GM23248 (cell line): Measurements from ENCODE around the gene TMEM236. TPM values are rescaled to one million over a fixed set of nuclear protein-coding genes. Genes with fewer than 3 reads are reported as not detected.

Experiments
- DNase-seq: peaks from one replicate; pipeline ENCODE4 v3.0.0-alpha.2; 2015
- H2AFZ ChIP-seq: fragments of 200-600 bp; sonication (generic); 2 replicates; pipeline ENCODE4 v1.6.1; 2016; ENCODE audit warnings: antibody characterized with exemption
- H3F3A ChIP-seq: fragments of 200-600 bp; sonication (generic); 2 replicates; pipeline ENCODE4 v1.6.1; 2016; ENCODE audit warnings: mild to moderate bottlenecking, antibody characterized with exemption, mixed run types; ENCODE audit not compliant: insufficient read depth
- H3K27ac ChIP-seq: fragments of 200-600 bp; sonication (generic); 2 replicates; pipeline ENCODE4 v1.5.1; 2016; ENCODE audit warnings: mild to moderate bottlenecking
- H3K27me3 ChIP-seq: fragments of 200-600 bp; sonication (generic); replicated peaks from 2 replicates; pipeline ENCODE4 v1.6.1; 2016; ENCODE audit warnings: mild to moderate bottlenecking; ENCODE audit not compliant: insufficient read depth
- H3K36me3 ChIP-seq: fragments of 200-600 bp; sonication (generic); 2 replicates; pipeline ENCODE4 v1.6.1; 2016; ENCODE audit warnings: low read depth, mild to moderate bottlenecking
- H3K4me1 ChIP-seq: fragments of 200-600 bp; sonication (generic); 2 replicates; pipeline ENCODE4 v1.6.1; 2016; ENCODE audit warnings: mild to moderate bottlenecking; ENCODE audit not compliant: insufficient read depth
- H3K4me2 ChIP-seq: fragments of 200-600 bp; sonication (generic); one replicate; pipeline ENCODE4 v1.6.1; 2016; ENCODE audit warnings: mild to moderate bottlenecking; ENCODE audit not compliant: unreplicated experiment
- H3K4me3 ChIP-seq: fragments of 200-600 bp; sonication (generic); 2 replicates; pipeline ENCODE4 v1.5.1; 2016; ENCODE audit warnings: mild to moderate bottlenecking
- H3K79me2 ChIP-seq: fragments of 200-600 bp; sonication (generic); 2 replicates; pipeline ENCODE4 v1.6.1; 2016; ENCODE audit warnings: mild to moderate bottlenecking; ENCODE audit not compliant: insufficient read depth
- H3K9ac ChIP-seq: fragments of 200-600 bp; sonication (generic); 2 replicates; pipeline ENCODE4 v1.6.1; 2016; ENCODE audit warnings: mild to moderate bottlenecking
- H3K9me2 ChIP-seq: fragments of 200-600 bp; sonication (generic); 2 replicates; pipeline ENCODE4 v1.6.1; 2016; ENCODE audit warnings: mixed run types, mild to moderate bottlenecking, moderate library complexity; ENCODE audit not compliant: insufficient read depth
- H3K9me3 ChIP-seq: fragments of 200-600 bp; sonication (generic); one replicate; pipeline ENCODE4 v1.6.1; 2017; ENCODE audit warnings: low read depth
- H4K20me1 ChIP-seq: fragments of 200-600 bp; sonication (generic); 2 replicates; pipeline ENCODE4 v1.6.0; 2016; ENCODE audit not compliant: insufficient read depth
- EZH2 ChIP-seq: fragments of 200-600 bp; sonication (generic); IDR thresholded peaks from 2 replicates; pipeline ENCODE4 v1.6.1; 2018; ENCODE audit warnings: antibody characterized with exemption, mild to moderate bottlenecking; ENCODE audit not compliant: insufficient read depth, poor library complexity, severe bottlenecking
- EZH2phosphoT487 ChIP-seq: fragments of 200-600 bp; sonication (generic); IDR thresholded peaks from 2 replicates; pipeline ENCODE4 v1.6.1; 2018; ENCODE audit warnings: antibody characterized with exemption, moderate library complexity, mild to moderate bottlenecking, low read depth; ENCODE audit not compliant: insufficient read depth
- WGBS, 2 experiments: methylation state at CpG; one replicate each; pipeline ENCODE4 v1.1.6; 2015 to 2017; ENCODE audit warnings: low lambda C conversion rate in 2 of 2, low coverage in 1 of 2; ENCODE audit errors: missing lambda C conversion rate in 2 of 2; 5-methylcytosine and 5-hydroxymethylcytosine counted together
- in situ Hi-C: fragments of 300-500 bp; cut with MboI; formaldehyde crosslinking; loops from 2 replicates; pipeline ENCODE4 v1.15.0; 2020
- polyA plus RNA-seq: library from polyadenylated mRNA; unstranded; fragments of >200 nt; fragmentation: Nextera tagmentation; extraction: Ambion mirVana; gene quantifications from 2 replicates; pipeline ENCODE4 v1.2.1, GENCODE V29; 2016
- total RNA-seq: library from RNA; depleted of rRNA; stranded (reverse); fragments of >200 nt; shearing (Covaris generic); gene quantifications from 2 replicates; pipeline ENCODE4 v1.2.3, GENCODE V29; 2014

The TMEM236 gene
- total and polyA plus RNA-seq, 2 experiments from 2014 or later = 0.11 TPM; not detected in 1

GRCh38 chr10:17725703-17726102 is 26.3 kb upstream of the TMEM236 start:
- no peaks in the 10 kb centered on the region for H3K4me1 ChIP-seq
- no peaks in the 10 kb centered on the region for H4K20me1 ChIP-seq
- no peak overlapping the region for H3K27ac ChIP-seq
- H3K4me3 ChIP-seq = no peak overlapping the region
- no peak overlapping the region for H3K4me2 ChIP-seq
- H3K9ac ChIP-seq = no peak overlapping the region
- DNase-seq = no peak
- no peaks in the 10 kb centered on the region for H3K27me3 ChIP-seq
- H3K9me3 ChIP-seq = no peaks in the 10 kb centered on the region
- 85 to 91% methylated on average over 7 of the region's 7 CpGs for WGBS, 2 experiments
- in situ Hi-C loops = no loop called here
- no peaks in the 10 kb centered on the region; the same call in 1 of the 2 replicates for H3K36me3 ChIP-seq
- no peaks in the 10 kb centered on the region for H3F3A ChIP-seq
- TF ChIP-seq EZH2phosphoT487 (no peak), EZH2 (no peak)
- no peaks in the 10 kb centered on the region for H3K9me2 ChIP-seq
- H3K79me2 ChIP-seq = no peaks in the 10 kb centered on the region
- H2AFZ ChIP-seq = no peak overlapping the region

GRCh38 chr10:17729630-17730029 is 22.4 kb upstream of the TMEM236 start:
- Histone ChIP-seq H3K9ac (no peak overlapping the region), H4K20me1 (no peaks in the 10 kb centered on the region), H3F3A (no peaks in the 10 kb centered on the region), H3K9me2 (no peaks in the 10 kb centered on the region), H3K4me1 (no peaks in the 10 kb centered on the region), H3K79me2 (no peaks in the 10 kb centered on the region), H3K4me3 (no peak overlapping the region), H3K27ac (no peak overlapping the region), H3K27me3 (no peaks in the 10 kb centered on the region), H2AFZ (no peak overlapping the region), H3K4me2 (no peak overlapping the region), H3K36me3 (no peaks in the 10 kb centered on the region), H3K9me3 (no peaks in the 10 kb centered on the region)
- WGBS, 2 experiments = 55 to 62% methylated on average over 6 of the region's 6 CpGs
- in situ Hi-C loops = loop anchor here (10.0 kb wide), 1 partner anchor 125 kb away; no protein-coding TSS in a partner anchor
- no peak for TF ChIP-seq EZH2phosphoT487
- TF ChIP-seq EZH2 = no peak
- DNase-seq = peak; percentile 44

DNA sequence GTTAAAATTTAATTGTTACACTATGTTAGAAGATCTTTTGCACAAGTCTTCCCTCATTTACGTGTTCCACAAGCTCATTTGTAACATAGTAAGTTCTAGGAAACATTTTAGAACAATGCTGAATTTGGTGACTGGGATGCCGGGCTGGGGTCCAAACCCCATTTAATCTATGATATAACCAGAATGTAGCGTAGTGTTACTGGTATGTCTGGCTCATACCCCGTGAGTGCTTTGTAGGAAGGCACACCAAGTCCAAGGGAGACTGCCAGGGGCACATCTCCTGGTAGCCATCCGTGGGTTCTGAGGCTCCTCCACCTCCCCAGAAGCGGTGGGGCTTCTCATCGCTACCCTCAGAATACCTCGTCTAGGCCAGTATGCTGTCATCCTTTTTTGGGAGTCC is 21.3 kb upstream of the TMEM236 start:
- Histone ChIP-seq H2AFZ (no peak overlapping the region), H3K27me3 (no peaks in the 10 kb centered on the region), H3K9me3 (no peaks in the 10 kb centered on the region), H3K9me2 (no peaks in the 10 kb centered on the region), H3F3A (no peaks in the 10 kb centered on the region), H3K27ac (no peak overlapping the region), H3K4me3 (no peak overlapping the region), H3K9ac (no peak overlapping the region), H3K4me2 (no peak overlapping the region), H3K79me2 (no peaks in the 10 kb centered on the region), H4K20me1 (no peaks in the 10 kb centered on the region), H3K4me1 (no peaks in the 10 kb centered on the region), H3K36me3 (no peaks in the 10 kb centered on the region)
- no peak for TF ChIP-seq EZH2
- 50 to 53% methylated on average over 8 of the region's 8 CpGs for WGBS, 2 experiments
- in situ Hi-C loops = loop anchor here (10.0 kb wide), 1 partner anchor 126 kb away; no protein-coding TSS in a partner anchor
- DNase-seq = peak; percentile 66

DNA sequence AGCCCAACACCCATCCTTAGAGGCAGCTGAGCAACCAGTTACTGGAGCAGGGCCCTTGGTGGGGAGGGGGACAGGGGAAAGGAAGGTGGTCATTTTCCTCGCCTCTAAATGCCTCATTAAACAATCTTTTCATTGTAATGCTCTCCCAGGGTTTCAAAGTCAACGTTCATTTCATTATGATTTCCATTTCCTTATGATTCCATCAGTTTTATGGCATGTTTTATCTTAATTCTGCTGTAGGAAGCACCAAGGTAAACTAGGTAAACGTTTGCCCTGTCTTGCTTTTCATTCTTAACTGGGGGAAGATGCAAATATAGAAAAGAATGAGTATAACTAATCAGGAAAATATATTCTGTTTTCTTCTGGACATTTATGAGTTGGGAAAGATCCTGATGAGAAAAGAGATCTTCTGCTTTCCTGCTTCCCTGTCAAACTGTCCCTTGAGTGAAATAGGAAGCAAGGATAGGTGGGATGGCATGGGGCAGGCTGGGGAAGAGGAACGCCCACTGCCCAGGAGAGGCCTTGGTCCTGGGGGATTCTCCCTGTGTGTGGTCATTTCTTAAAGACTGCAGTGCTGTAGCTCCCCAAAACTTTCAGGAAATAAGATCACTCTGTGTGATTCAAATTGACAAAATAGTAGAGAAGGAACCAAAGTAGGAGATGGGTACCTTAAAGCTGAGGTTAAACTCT is 20.5 kb upstream of the TMEM236 start:
- no peak for TF ChIP-seq EZH2phosphoT487
- TF ChIP-seq EZH2 = no peak
- Histone ChIP-seq H3F3A (no peaks in the 10 kb centered on the region), H3K4me3 (no peak overlapping the region), H3K36me3 (no peaks in the 10 kb centered on the region), H2AFZ (no peak overlapping the region), H3K4me1 (no peaks in the 10 kb centered on the region), H3K27ac (no peak overlapping the region), H3K4me2 (no peak overlapping the region), H3K27me3 (no peaks in the 10 kb centered on the region), H3K9me3 (no peaks in the 10 kb centered on the region), H3K9ac (no peak overlapping the region), H4K20me1 (no peaks in the 10 kb centered on the region), H3K79me2 (no peaks in the 10 kb centered on the region), H3K9me2 (no peaks in the 10 kb centered on the region)
- no peak for DNase-seq
- in situ Hi-C loops = loop anchor here (10.0 kb wide), 1 partner anchor 127 kb away; no protein-coding TSS in a partner anchor
- 70 to 79% methylated on average over 4 of the region's 4 CpGs for WGBS, 2 experiments
